Activated T-helper 2 cell treated with anti-CD3 and anti-CD28 coated beads, Interferon-gamma antibody, Interleukin-2, Interleukin-4, amounts not matched to agents 10 μg/mL and 5 μg/mL and 100 μg/mL, durations not matched to agents 14 hours and 24 hours and 36 hours (primary cell): ENCODE data around the gene LOX. TPM values are rescaled to one million over a fixed set of nuclear protein-coding genes. Genes with fewer than 3 reads are reported as not detected.

Source experiments
- DNase-seq: peaks from one replicate; pipeline ENCODE4 v3.0.0; 2021; ENCODE audit warnings: low spot score
- H3K27ac Mint-ChIP-seq: one replicate; pipeline ENCODE4 v1.8.0; 2021; ENCODE audit warnings: mixed read lengths
- H3K27me3 Mint-ChIP-seq: one replicate; pipeline ENCODE4 v1.8.0; 2021; ENCODE audit warnings: low read depth, mixed read lengths
- H3K36me3 Mint-ChIP-seq: one replicate; pipeline ENCODE4 v1.8.0; 2021; ENCODE audit warnings: low read depth, mixed read lengths
- H3K4me1 Mint-ChIP-seq: one replicate; pipeline ENCODE4 v1.8.0; 2021; ENCODE audit warnings: low read depth, mixed read lengths
- H3K4me3 Mint-ChIP-seq: one replicate; pipeline ENCODE4 v1.8.0; 2021; ENCODE audit warnings: low read depth, mild to moderate bottlenecking, moderate library complexity, mixed read lengths
- H3K9me3 Mint-ChIP-seq: one replicate; pipeline ENCODE4 v1.8.0; 2021; ENCODE audit warnings: mixed read lengths
- intact Hi-C: fragments of 100-400 bp; cut with micrococcal nuclease; formaldehyde crosslinking; loops from one replicate; pipeline ENCODE4 v1.15.1; 2023
- total RNA-seq: library from RNA; stranded (reverse); gene quantifications from 2 replicates; pipeline ENCODE4 v1.2.3, GENCODE V29; 2022

Gene LOX
- total RNA-seq, 1 donor from 2014 or later, result not detected

DNA sequence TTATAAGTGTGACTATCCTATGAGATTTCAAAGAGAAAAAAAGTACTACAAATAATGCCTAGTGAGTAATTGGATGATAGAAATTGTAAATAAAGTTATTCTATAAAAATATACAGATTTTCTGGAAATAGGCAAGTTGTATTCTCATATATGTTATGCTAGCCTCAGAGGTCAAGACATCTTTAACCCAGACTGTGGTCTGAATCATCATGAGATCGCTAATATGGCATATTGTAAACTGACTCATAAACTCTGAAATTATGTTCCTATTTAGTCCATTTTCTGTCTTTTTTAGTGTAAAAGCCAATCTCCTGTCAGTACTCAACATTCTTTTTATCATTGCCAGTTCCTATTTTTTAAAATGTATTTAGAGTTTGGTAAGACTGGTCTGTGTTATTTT, 14.2 kb downstream of the LOX start:
- Mint-ChIP-seq H3K4me1 (no peaks in the 10 kb centered on the region), H3K36me3 (no peaks in the 10 kb centered on the region), H3K27me3 (peaks cover 2% of the 10 kb centered on the region)

DNA sequence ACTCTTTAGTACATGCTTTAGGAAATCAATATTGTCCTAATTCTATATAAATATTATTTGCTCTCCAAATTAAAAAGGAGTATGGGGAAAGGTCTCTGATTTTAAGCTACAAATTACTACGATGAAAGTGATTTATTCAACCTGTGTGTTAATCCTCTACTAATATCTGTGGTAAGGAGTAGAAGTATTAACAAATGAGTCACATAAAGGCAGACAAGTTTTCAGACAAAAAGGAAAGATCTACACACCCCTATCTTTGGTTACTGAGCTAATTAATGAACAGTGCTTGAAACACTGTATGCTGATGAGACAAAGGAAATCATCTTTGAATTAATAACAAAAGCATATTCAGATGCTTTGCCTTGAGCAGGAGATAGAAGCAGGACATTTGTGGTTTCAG, 15.9 kb downstream of the LOX start:
- H3K4me3 Mint-ChIP-seq, result no peak overlapping the region
- H3K27ac Mint-ChIP-seq, result no peak overlapping the region
- no peaks in the 10 kb centered on the region for H3K9me3 Mint-ChIP-seq
- peaks cover 2% of the 10 kb centered on the region for H3K27me3 Mint-ChIP-seq
- no peak for DNase-seq
- no peaks in the 10 kb centered on the region for H3K4me1 Mint-ChIP-seq
- no peaks in the 10 kb centered on the region for H3K36me3 Mint-ChIP-seq
- intact Hi-C loops, result no loop called here

More for the DNA sequence above, 14.2 kb downstream of the LOX start:
- DNase-seq, result no peak
- intact Hi-C loops, result no loop called here
- H3K27ac Mint-ChIP-seq, result no peak overlapping the region
- no peak overlapping the region for H3K4me3 Mint-ChIP-seq
- no peaks in the 10 kb centered on the region for H3K9me3 Mint-ChIP-seq

DNA sequence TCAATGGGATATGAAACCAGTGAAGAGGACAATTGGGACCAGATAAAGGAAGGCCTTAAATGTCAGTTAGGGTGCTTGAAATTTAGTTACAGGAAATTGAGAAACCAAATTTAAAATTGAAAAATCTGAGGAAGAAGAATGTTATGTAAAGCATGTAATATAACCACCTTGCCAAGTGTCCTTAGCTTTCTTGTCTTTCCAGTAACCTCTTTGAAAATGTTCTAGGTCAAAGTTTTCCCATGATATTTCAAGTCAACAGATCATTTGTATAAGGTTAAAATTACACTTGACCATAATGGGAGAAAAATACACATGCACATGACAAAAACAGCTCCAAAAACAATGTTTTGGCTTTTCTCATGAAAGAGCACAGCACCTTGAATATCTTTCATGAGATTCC, 21.1 kb downstream of the LOX start:
- no peaks in the 10 kb centered on the region for H3K4me1 Mint-ChIP-seq
- no peak overlapping the region for H3K4me3 Mint-ChIP-seq
- no peak for DNase-seq
- H3K27me3 Mint-ChIP-seq, result no peaks in the 10 kb centered on the region
- intact Hi-C loops, result no loop called here
- no peaks in the 10 kb centered on the region for H3K9me3 Mint-ChIP-seq
- H3K36me3 Mint-ChIP-seq, result no peaks in the 10 kb centered on the region
- H3K27ac Mint-ChIP-seq, result no peak overlapping the region

DNA sequence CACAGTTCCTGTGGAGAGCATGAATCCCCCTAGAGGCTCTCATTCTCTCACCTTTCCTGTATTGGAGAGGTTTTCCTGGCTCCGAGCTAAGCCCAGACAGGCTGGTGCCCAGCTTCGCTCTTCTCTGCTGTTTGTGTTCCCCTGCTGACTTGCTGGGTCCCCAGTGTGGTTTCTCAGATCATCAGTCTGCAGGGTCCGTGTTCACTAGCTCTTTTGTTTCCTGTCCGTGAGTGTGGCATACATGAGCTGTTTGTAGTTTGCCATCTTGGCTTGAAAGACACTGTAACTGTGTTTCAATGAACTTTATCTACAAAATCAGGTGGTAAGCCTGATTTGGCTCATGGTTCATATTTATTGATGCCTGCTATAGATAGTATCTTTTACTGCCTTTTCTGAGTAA, 23.8 kb downstream of the LOX start:
- intact Hi-C loops, result no loop called here
- H3K36me3 Mint-ChIP-seq, result no peaks in the 10 kb centered on the region
- no peaks in the 10 kb centered on the region for H3K27me3 Mint-ChIP-seq
- no peak overlapping the region for H3K27ac Mint-ChIP-seq
- H3K4me1 Mint-ChIP-seq, result no peaks in the 10 kb centered on the region
- H3K9me3 Mint-ChIP-seq, result no peaks in the 10 kb centered on the region
- DNase-seq, result no peak
- H3K4me3 Mint-ChIP-seq, result no peak overlapping the region

DNA sequence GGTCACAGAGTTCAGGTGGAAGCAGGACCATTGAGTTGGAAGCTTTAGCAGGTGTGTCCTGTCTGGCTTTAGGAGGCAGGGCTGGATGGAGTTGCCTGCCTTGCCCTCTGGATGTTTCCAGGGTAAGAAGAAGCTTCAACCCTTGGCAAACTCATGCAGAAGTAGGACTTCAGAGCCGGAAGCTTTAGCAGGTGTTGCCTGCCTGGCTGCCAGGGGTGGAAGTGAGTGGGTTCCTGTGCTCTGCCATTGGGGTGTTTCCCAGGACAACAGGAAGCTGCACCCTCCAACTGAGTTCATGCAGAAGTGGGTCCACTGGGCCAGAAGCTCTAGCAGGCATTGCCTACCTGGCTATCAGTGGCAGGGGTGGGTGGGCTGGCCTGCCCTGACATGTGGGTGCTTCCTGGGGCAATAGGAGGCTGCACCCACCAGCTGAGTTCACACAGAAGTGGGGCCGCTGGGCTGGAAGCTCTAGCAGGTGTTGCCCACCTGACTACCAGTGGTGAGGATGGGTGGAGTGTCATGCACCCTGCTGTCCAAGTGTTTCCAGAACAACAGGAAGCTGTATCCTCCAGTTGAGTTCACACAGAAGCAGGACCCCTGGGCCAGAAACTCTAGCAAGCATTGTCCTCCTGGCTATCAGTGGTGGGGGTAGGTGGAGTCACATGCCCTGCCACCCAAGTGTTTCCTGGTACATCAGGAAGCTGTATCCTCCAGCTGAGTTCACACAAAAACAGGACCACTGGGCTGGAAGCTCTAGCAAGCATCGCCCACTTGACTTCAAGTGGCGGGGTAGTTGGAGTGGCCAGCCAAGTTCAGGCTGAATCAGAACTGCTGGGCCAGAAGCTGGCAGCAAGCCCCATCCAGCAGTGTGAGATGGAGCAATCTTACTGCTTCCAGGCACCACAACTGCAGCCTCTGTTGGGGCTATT, 24.6 kb downstream of the LOX start:
- Mint-ChIP-seq H3K27me3 (no peaks in the 10 kb centered on the region), H3K4me1 (no peaks in the 10 kb centered on the region), H3K27ac (no peak overlapping the region), H3K4me3 (no peak overlapping the region), H3K36me3 (no peaks in the 10 kb centered on the region), H3K9me3 (no peaks in the 10 kb centered on the region)
- intact Hi-C loops, result no loop called here
- no peak for DNase-seq

DNA sequence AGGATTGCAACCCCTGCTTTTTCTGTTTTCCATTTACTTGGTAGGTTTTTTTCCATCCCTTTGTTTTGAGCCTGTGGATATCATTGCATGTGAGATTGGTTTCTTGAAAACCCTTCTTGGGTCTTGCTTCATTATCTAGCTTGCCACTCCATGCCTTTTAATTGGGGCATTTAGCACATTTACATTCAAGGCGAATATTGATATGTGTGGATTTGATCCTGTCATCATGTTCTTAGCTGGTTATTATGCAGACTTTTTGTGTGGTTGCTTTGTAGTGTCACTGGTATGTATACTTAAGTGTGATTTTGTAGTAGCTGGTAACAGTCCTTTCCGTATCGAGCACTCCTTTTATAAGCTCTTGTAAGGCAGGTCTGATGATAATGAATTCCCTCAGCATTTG, 26.5 kb downstream of the LOX start:
- DNase-seq, result no peak
- Mint-ChIP-seq H3K4me1 (no peaks in the 10 kb centered on the region), H3K9me3 (no peaks in the 10 kb centered on the region), H3K36me3 (no peaks in the 10 kb centered on the region), H3K27me3 (no peaks in the 10 kb centered on the region), H3K4me3 (no peak overlapping the region), H3K27ac (no peak overlapping the region)
- intact Hi-C loops, result no loop called here

DNA sequence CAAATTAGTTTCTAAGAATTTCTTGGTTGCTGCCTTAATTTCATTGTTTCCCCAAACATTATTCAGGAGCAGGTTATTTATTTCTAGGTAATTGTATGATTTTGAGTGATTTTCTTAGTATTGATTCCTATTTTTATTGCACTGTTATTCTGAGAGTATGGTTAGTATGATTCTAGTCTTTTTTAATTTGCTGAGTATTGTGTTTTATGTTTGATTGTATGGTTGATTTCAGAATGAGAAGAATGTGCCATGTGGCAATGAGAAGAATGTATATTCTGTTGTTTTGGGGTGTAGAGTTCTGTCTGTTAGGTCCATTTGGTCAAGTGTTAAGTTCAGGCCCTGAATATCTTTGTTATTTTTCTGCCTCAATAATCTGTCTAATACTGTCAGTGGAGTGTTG, 27.1 kb downstream of the LOX start:
- no peaks in the 10 kb centered on the region for H3K36me3 Mint-ChIP-seq
- H3K4me3 Mint-ChIP-seq, result no peak overlapping the region
- H3K27ac Mint-ChIP-seq, result no peak overlapping the region
- H3K4me1 Mint-ChIP-seq, result no peaks in the 10 kb centered on the region
- H3K9me3 Mint-ChIP-seq, result no peaks in the 10 kb centered on the region
- intact Hi-C loops, result no loop called here
- no peak for DNase-seq
- H3K27me3 Mint-ChIP-seq, result no peaks in the 10 kb centered on the region

DNA sequence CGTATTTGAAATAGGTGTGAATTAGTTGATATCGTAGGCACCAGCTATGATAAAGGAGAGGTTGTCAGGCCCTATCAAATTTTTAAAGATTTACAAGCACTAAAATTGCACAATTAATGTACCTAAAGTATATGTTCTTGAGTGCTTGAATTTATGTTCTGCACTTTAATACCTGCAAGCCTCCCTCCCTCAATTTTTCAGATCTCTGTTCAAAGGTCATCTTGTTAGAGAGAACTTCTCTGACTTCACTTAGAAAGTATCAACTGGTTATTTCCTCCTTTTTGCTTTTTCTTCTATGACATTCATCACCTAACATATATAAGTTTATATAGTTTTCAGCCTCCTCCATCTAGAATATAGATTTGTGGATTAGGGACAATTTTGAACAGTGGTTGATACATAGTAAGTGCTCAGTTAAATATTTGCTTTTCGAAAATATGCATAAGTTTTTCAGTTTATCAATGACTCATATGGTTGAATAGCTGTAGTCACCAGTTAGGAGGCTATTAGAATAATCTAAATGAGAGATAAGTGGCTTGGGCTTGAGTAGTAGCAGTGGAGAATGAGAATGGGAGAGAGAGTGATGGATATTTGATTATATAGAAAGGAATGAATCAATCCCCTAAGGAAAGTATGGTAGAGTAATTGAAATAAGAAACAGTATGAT, 37.3 kb downstream of the LOX start:
- Mint-ChIP-seq H3K9me3 (peaks cover 4% of the 10 kb centered on the region), H3K36me3 (no peaks in the 10 kb centered on the region), H3K27ac (no peak overlapping the region), H3K4me3 (no peak overlapping the region), H3K27me3 (no peaks in the 10 kb centered on the region), H3K4me1 (no peaks in the 10 kb centered on the region)
- no peak for DNase-seq
- intact Hi-C loops, result no loop called here

DNA sequence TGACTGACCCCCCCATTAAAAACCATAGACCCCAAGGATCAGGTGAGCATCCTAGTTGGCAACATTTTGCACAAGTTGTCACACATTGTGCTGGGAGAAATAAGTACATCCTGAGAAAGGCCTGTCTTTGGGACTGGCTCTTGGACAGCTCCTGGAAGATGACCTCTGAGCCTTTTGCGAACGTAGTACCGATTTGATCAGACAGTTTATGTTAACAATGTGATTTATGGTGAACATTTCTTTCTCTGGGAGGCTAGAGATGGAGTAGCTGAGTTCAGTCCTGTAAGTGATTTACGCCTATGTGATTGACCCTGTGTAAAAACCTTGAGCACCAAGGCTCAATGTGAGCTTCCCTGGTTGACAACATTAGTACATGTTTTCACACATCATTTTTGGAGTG, 41.7 kb downstream of the LOX start:
- H3K27ac Mint-ChIP-seq, result no peak overlapping the region

DNA sequence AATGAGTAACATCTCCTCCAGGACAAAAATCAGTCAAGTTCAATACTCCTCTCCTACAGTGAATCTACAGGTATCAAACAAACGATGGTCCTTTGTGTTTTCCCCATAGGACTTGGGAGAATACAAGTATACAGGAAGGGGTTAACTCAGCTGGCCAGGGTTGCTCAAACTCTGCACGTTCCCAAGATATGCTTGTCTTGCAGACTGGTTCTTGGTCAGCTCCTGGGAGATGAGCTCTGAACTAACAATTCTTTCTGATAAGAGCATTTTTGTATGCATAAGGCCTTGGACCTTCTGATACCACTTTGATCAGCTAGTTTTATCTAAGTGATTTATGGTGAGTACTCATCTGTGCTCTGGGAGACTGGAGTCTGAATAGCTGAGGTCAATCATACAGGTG, 42.1 kb downstream of the LOX start:
- DNase-seq, result no peak
- no peaks in the 10 kb centered on the region for H3K9me3 Mint-ChIP-seq
- H3K27me3 Mint-ChIP-seq, result no peaks in the 10 kb centered on the region
- H3K4me3 Mint-ChIP-seq, result no peak overlapping the region
- intact Hi-C loops, result no loop called here
- no peak overlapping the region for H3K27ac Mint-ChIP-seq
- H3K36me3 Mint-ChIP-seq, result no peaks in the 10 kb centered on the region
- no peaks in the 10 kb centered on the region for H3K4me1 Mint-ChIP-seq

More for the DNA sequence above, 41.7 kb downstream of the LOX start:
- H3K4me1 Mint-ChIP-seq, result no peaks in the 10 kb centered on the region
- DNase-seq, result no peak
- no peaks in the 10 kb centered on the region for H3K9me3 Mint-ChIP-seq
- H3K4me3 Mint-ChIP-seq, result no peak overlapping the region
- intact Hi-C loops, result no loop called here
- no peaks in the 10 kb centered on the region for H3K36me3 Mint-ChIP-seq
- H3K27me3 Mint-ChIP-seq, result no peaks in the 10 kb centered on the region

DNA sequence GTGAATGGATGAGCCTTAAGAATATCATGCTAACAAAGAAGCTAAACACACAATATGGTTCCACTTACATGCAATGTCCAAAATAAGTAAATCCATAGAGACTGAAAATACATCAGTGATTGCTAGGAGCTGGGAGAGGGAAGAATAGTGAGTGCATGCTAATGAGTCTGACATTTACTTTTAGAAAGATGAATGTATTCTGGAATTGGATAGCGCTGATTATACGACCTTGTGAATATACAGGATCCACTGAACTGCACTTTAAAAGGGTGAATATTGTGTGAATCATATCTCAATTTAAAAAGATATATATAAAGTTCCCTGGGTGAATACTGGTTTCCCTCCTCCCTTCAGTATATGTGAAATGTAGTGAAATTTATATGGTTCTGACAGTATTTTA, 46.2 kb downstream of the LOX start:
- H3K9me3 Mint-ChIP-seq, result no peaks in the 10 kb centered on the region
- peaks cover 8% of the 10 kb centered on the region for H3K36me3 Mint-ChIP-seq
- no peak overlapping the region for H3K4me3 Mint-ChIP-seq
- H3K27ac Mint-ChIP-seq, result no peak overlapping the region
- DNase-seq, result no peak
- H3K4me1 Mint-ChIP-seq, result no peaks in the 10 kb centered on the region
- intact Hi-C loops, result no loop called here
- no peaks in the 10 kb centered on the region for H3K27me3 Mint-ChIP-seq

DNA sequence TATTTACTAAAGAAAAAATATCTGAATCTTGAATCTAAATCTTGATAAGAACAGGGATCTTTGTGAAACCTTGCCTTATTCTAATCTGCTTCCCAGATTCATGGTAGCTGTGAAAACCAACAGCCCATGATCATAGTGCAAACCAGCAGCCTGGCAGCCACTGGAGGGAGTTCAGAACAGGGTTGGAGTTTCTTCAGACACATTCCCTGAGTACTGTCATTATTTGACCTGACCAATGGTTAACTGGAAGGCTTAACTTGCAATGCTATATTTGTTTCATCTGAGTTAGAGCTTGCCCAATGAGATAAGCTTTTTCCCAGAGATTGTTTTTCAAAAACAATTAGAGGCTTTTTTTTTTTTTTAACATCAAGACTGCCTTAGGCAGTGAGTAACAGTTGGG, 47.8 kb downstream of the LOX start:
- Mint-ChIP-seq H3K4me1 (no peaks in the 10 kb centered on the region), H3K27ac (no peak overlapping the region), H3K9me3 (no peaks in the 10 kb centered on the region), H3K4me3 (no peak overlapping the region), H3K36me3 (peaks cover 9% of the 10 kb centered on the region), H3K27me3 (no peaks in the 10 kb centered on the region)
- intact Hi-C loops, result no loop called here
- no peak for DNase-seq

DNA sequence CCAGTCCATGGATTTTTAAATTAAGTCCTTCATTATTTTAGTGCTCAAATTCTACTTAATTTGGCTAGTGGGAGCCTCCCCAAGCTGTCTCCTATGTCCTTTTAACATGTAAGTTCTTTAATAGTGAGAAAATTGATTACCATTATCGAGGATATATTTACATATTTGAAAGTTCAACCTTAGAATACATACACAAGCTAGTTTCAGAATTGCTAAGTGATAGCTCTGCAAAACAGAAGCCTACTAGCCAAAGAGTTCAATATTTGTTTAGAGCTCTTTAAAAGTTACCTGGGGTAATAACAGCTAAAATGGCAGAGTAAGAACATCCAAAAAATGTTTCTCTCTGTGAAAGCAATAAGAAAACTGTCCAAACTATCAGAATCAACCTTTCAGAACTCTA, 48.2 kb downstream of the LOX start:
- Mint-ChIP-seq H3K4me1 (no peaks in the 10 kb centered on the region), H3K4me3 (no peak overlapping the region), H3K27ac (no peak overlapping the region), H3K36me3 (peaks cover 9% of the 10 kb centered on the region), H3K9me3 (no peaks in the 10 kb centered on the region), H3K27me3 (no peaks in the 10 kb centered on the region)
- no peak for DNase-seq
- intact Hi-C loops, result no loop called here
